Body of pancreas (tissue), 4 donors: ENCODE results near the gene SFXN1.

Source experiments
- POLR2A ChIP-seq, 3 donors: fragments of 450-650 bp; IDR thresholded peaks; one replicate each; pipeline ENCODE4 v1.6.1; 2016; ENCODE audit warnings: antibody characterized with exemption in 3 of 3, mild to moderate bottlenecking in 2 of 3
- TF ChIP-seq, protein P1 (sequence below), 7 experiments: fragments of 450-650 bp in 4 of 7; fragments of 200-600 bp in 3 of 7; sonication (generic) in 3 of 7; IDR thresholded peaks; one replicate each; pipeline ENCODE4 v1.5.1; 2016 to 2019; ENCODE audit warnings: antibody characterized with exemption in 7 of 7

DNA sequence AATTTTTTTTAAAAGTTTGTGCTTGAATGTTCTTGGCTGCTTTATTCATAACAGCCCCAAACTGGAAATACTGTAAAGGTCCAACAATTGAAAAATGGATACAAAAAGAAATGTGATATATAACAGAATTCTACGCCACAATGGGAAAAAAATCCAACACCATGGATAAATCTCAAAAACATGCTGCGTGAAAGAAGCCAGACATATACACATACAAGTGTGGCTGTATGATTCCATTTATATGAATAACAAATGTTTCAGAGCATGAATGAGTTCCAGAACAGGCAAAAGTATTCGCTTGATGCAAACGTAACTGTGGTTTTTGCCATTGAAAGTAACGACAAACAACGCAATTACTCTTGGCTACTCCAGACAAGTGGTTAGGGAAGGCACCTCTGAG lies 7.2 kb upstream of the SFXN1 start:
- TF ChIP-seq, protein P1, sequence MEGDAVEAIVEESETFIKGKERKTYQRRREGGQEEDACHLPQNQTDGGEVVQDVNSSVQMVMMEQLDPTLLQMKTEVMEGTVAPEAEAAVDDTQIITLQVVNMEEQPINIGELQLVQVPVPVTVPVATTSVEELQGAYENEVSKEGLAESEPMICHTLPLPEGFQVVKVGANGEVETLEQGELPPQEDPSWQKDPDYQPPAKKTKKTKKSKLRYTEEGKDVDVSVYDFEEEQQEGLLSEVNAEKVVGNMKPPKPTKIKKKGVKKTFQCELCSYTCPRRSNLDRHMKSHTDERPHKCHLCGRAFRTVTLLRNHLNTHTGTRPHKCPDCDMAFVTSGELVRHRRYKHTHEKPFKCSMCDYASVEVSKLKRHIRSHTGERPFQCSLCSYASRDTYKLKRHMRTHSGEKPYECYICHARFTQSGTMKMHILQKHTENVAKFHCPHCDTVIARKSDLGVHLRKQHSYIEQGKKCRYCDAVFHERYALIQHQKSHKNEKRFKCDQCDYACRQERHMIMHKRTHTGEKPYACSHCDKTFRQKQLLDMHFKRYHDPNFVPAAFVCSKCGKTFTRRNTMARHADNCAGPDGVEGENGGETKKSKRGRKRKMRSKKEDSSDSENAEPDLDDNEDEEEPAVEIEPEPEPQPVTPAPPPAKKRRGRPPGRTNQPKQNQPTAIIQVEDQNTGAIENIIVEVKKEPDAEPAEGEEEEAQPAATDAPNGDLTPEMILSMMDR (IDR thresholded peaks at IDR 0.05), result no peak
- TF ChIP-seq POLR2A (IDR thresholded peaks at IDR 0.05), result no peak
